Coronary artery (tissue), 2 donors: ENCODE results near the gene COQ2.

Experiments
- DNase-seq: peaks from one replicate; pipeline ENCODE4 v3.0.0-alpha.2; 2017; ENCODE audit warnings: low spot score
- H3K27ac ChIP-seq, 2 donors: fragments of 200-600 bp; sonication (generic); one replicate each; pipeline ENCODE4 v1.5.1; 2016 to 2019
- H3K4me3 ChIP-seq: fragments of 200-600 bp; sonication (generic); 2 replicates; pipeline ENCODE4 v1.5.1; 2016; ENCODE audit warnings: mild to moderate bottlenecking, moderate library complexity
- TF ChIP-seq, protein P1 (sequence below): fragments of 200-600 bp; sonication (generic); IDR thresholded peaks from one replicate; pipeline ENCODE4 v1.5.1; 2019; ENCODE audit warnings: antibody characterized with exemption

The COQ2 gene

DNA sequence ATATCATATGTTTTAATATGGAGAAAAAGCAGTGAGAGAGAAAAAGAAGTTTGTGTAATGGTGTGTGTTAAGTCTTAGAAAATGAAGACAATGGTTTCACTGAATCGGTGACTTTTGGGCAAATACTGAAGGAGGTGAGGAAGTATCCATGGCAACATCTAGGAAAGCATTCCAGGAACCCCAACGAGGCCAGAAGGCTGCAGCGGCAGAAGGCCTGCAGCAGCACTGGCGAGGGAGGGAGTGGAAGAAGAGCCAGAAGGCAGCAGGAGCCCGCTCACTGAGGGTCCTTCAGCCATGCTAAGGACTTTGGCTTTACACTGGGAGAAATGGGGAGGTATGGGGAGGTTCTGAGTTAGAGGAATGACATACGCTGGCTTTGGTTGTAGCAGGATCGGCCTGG is 26.8 kb downstream of the COQ2 start:
- Histone ChIP-seq H3K27ac (no peak overlapping the region), H3K4me3 (no peak overlapping the region)
- no peak for DNase-seq
- TF ChIP-seq, protein P1, sequence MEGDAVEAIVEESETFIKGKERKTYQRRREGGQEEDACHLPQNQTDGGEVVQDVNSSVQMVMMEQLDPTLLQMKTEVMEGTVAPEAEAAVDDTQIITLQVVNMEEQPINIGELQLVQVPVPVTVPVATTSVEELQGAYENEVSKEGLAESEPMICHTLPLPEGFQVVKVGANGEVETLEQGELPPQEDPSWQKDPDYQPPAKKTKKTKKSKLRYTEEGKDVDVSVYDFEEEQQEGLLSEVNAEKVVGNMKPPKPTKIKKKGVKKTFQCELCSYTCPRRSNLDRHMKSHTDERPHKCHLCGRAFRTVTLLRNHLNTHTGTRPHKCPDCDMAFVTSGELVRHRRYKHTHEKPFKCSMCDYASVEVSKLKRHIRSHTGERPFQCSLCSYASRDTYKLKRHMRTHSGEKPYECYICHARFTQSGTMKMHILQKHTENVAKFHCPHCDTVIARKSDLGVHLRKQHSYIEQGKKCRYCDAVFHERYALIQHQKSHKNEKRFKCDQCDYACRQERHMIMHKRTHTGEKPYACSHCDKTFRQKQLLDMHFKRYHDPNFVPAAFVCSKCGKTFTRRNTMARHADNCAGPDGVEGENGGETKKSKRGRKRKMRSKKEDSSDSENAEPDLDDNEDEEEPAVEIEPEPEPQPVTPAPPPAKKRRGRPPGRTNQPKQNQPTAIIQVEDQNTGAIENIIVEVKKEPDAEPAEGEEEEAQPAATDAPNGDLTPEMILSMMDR, result no peak

DNA sequence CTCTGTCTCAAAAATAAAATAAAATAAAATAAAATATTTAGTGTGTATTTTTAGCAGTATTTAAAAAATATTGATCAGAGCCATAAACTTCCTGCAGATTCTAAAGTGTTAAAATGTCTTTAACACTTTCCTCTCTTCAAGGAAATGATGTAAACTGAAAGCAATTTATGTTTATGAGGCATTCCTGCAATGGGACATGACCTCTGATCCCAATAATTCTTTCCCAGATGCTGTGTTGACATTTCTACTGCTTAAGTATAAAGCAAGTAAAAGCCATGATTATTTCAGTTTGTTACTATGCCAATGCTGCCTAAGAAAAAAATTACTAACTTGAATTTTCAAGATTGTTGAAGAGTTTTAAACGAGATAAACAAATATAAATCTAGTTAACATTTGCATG is 29.0 kb downstream of the COQ2 start:
- DNase-seq, result no peak
- Histone ChIP-seq H3K4me3 (no peak overlapping the region), H3K27ac (no peak overlapping the region)
- TF ChIP-seq, protein P1, result no peak

DNA sequence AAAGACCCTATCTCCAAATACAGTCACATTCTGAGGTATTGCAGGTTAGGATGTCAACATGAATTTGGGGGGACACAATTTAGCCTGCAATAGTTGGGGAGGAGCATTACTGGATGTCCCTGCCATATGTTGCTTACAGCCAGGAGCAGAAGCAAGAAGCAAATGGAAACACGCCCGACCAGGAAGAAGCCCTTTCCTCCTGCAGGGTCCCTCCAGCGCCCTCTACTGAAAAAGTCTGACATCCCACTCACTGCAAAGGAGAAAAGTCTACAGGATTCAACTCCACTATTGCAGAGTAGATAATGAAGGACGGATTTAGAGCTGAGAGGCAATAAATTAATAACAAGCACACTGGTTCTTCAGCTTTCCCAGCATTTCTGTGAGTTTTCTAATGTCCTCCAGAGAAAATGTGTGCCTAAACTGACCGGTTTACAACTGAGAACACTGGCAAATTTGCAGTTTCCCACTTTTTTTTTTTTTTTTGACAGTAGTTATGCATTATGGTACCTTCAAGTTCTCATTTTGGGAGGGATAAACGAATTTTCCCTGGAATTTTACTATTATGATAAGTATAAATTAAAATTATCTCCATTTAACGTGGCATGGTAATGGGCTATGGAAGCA is 31.7 kb downstream of the COQ2 start:
- DNase-seq, result no peak
- Histone ChIP-seq H3K4me3 (no peak overlapping the region), H3K27ac (no peak overlapping the region)
- TF ChIP-seq, protein P1, result no peak

DNA sequence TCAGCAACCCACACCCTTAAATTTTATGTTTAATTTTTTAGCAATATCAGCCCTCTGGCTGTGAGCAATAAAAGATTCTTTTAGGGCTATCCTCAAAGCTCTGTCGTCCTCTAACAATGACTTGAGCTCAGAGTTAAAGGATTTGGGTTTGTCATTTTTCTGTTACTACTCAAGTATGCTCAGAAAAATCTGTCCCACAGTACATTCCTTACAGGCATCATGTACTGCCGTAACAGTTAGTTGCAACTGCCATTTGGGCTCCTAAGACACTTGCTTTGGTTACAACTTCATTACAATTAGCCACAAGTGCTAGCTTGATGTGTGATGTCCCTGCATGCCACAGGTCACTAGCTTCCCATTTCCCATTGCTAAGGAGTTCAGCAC is 33.2 kb downstream of the COQ2 start:
- TF ChIP-seq, protein P1, result no peak
- no peak overlapping the region for H3K27ac ChIP-seq
- no peak for DNase-seq

DNA sequence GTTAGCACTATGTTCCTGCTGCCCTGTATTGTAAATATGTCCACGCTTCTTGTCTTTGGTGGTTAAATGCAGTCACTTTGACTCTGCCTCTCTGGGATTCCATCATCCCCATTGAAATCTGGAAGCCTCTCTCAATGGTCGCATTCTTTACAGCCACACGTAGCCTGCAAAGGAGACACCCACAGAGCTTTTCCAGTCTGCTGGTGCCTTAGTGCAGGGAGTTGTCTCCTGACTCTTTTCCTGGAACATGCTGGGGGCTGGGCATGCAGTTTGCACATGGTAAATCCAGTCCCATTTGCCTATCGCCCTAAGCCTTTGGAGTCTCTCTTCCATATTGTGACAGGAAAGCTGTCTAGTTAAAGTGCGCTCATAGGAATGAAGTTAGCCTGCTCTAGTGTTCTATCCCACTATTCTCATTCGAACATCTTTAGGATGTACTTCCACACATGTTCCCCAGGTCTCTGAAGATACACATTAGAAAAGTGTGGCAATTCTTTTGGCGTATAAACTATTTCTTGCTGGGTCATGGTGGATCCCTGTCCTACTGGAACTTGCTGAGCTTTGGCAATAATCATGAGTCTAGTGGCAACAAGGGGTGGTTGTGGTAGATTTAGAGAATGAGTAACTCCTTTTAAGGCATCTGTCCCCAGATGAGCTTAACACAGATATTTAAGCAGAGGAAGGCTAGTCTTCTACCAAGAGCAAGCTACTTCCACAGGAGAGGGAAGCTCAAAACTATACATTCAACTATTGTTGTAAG is 33.7 kb downstream of the COQ2 start:
- H3K27ac ChIP-seq, result no peak overlapping the region
- TF ChIP-seq, protein P1, result no peak
- DNase-seq, result no peak
- no peak overlapping the region for H3K4me3 ChIP-seq

More for the DNA sequence above, 33.2 kb downstream of the COQ2 start:
- H3K4me3 ChIP-seq, result no peak overlapping the region

DNA sequence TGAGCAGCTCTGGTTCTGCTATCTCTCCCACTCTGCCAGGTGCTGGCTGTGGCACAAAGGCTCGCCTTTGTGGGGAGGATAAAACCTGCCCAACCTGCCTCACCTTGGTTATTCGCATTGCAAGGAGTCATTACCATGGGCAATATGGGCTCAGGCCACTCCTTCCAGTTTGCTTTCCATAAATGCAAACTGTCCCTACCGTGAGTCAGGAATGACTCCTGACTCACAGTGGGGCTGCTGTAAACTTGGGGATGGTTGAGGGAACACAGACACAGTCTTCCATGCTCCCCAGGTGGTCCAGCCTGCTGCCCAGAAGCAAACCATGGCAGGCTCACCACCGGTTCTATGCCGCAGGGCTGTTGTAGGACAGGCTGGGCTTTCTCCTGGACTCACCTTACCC is 36.1 kb downstream of the COQ2 start:
- DNase-seq, result no peak
- H3K27ac ChIP-seq, result no peak overlapping the region
- no peak overlapping the region for H3K4me3 ChIP-seq
- TF ChIP-seq, protein P1, result no peak
